K562 (cell line): ENCODE results near the gene SLC12A9. TPM values are rescaled to one million over a fixed set of nuclear protein-coding genes. Genes with fewer than 3 reads are reported as not detected.

Experiments
- ARID2 ChIP-seq: fragments of 450-650 bp; IDR thresholded peaks from 2 replicates; pipeline ENCODE4 v1.6.1; 2017; ENCODE audit warnings: antibody characterized with exemption, mild to moderate bottlenecking
- ATF2 ChIP-seq: sonication (generic); formaldehyde crosslinking; IDR thresholded peaks from 2 replicates; pipeline ENCODE4 v1.8.1; 2022; ENCODE audit warnings: missing genetic modification reagents
- BRF2 ChIP-seq: IDR thresholded peaks from 3 replicates; pipeline ENCODE4 v1.6.1; 2011; ENCODE audit warnings: borderline replicate concordance, mild to moderate bottlenecking; ENCODE audit not compliant: insufficient read length, insufficient read depth
- EGR1 ChIP-seq: fragments of 450-650 bp; conservative IDR thresholded peaks from 2 replicates; pipeline ENCODE4 v1.6.1; 2017; ENCODE audit warnings: mild to moderate bottlenecking
- GTF2B ChIP-seq: IDR thresholded peaks from 2 replicates; pipeline ENCODE4 v1.6.1; 2011; ENCODE audit not compliant: insufficient read length; ENCODE audit errors: extremely low read depth
- ILK ChIP-seq: fragments of 450-650 bp; IDR thresholded peaks from 2 replicates; pipeline ENCODE4 v1.6.1; 2016; ENCODE audit warnings: missing genetic modification characterization, low read depth, mild to moderate bottlenecking, missing compliant biosample characterization, moderate library complexity, borderline replicate concordance
- KDM4B ChIP-seq, 2 experiments: fragments of 450-650 bp in 1 of 2; sonication (generic) in 1 of 2; IDR thresholded peaks; 2 replicates each; pipeline ENCODE4 v1.6.1; 2016 to 2017; ENCODE audit warnings: borderline replicate concordance in 2 of 2, antibody characterized with exemption in 1 of 2, low read depth in 1 of 2, mild to moderate bottlenecking in 1 of 2
- MAFG ChIP-seq: fragments of 450-650 bp; conservative IDR thresholded peaks from 2 replicates; pipeline ENCODE4 v1.6.1; 2016; ENCODE audit warnings: missing genetic modification characterization, missing compliant biosample characterization
- MAZ ChIP-seq, 2 experiments: fragments of 450-650 bp in 1 of 2; sonication (generic) in 1 of 2; formaldehyde crosslinking; IDR thresholded peaks in 1 of 2; conservative IDR thresholded peaks in 1 of 2; 2 replicates each; pipeline versions ENCODE4 v1.4.0 to v1.5.0; 2020; ENCODE audit warnings: mild to moderate bottlenecking in 1 of 2, missing genetic modification reagents in 1 of 2
- RAD21 ChIP-seq, 2 experiments: fragments of 250-450 bp in 1 of 2; fragments of 450-650 bp in 1 of 2; sonication (Bioruptor Pico) in 1 of 2; formaldehyde crosslinking in 1 of 2; IDR thresholded peaks in 1 of 2; conservative IDR thresholded peaks in 1 of 2; 2 replicates each; pipeline versions ENCODE4 v1.4.0 to v1.8.0; 2020 to 2022; ENCODE audit warnings: mild to moderate bottlenecking in 2 of 2, moderate library complexity in 1 of 2
- RBM14 ChIP-seq: fragments of 200-400 bp; formaldehyde crosslinking; IDR thresholded peaks from 2 replicates; pipeline ENCODE4 v1.6.1; 2018; ENCODE audit warnings: low read depth, mild to moderate bottlenecking, low read length, moderate library complexity, borderline replicate concordance; ENCODE audit not compliant: insufficient read depth
- STAT5A ChIP-seq: IDR thresholded peaks from 2 replicates; pipeline ENCODE4 v1.6.1; 2012; ENCODE audit warnings: low read length, inconsistent platforms, borderline replicate concordance
- TCF15 ChIP-seq: fragments of 250-450 bp; sonication (Bioruptor Pico); IDR thresholded peaks from 2 replicates; pipeline ENCODE4 v1.8.0; 2022; ENCODE audit warnings: moderate library complexity, mild to moderate bottlenecking, inconsistent platforms
- XRCC5 ChIP-seq: fragments of 200-400 bp; formaldehyde crosslinking; IDR thresholded peaks from 2 replicates; pipeline ENCODE4 v1.6.1; 2017; ENCODE audit warnings: low read depth, mild to moderate bottlenecking, low read length
- ZFP30 ChIP-seq: fragments of 250-450 bp; sonication (Bioruptor Pico); IDR thresholded peaks from 2 replicates; pipeline ENCODE4 v1.8.0; 2022; ENCODE audit warnings: moderate library complexity, mild to moderate bottlenecking, inconsistent platforms, borderline replicate concordance
- ZNF263 ChIP-seq: sonication (generic); formaldehyde crosslinking; IDR thresholded peaks from 2 replicates; pipeline ENCODE4 v1.8.0; 2022; ENCODE audit warnings: mild to moderate bottlenecking, missing genetic modification reagents, borderline replicate concordance
- ZNF280A ChIP-seq: fragments of 450-650 bp; IDR thresholded peaks from 2 replicates; pipeline ENCODE4 v1.6.1; 2018; ENCODE audit warnings: mild to moderate bottlenecking, low read depth; ENCODE audit not compliant: partially characterized antibody
- ZNF449 ChIP-seq: fragments of 250-450 bp; sonication (Bioruptor Pico); IDR thresholded peaks from 2 replicates; pipeline ENCODE4 v1.8.0; 2022; ENCODE audit warnings: moderate library complexity, mild to moderate bottlenecking, inconsistent platforms
- polyA plus RNA-seq, 8 experiments: library from polyadenylated mRNA; depleted of rRNA in 4 of 8; stranded (reverse) in 5 of 8; unstranded in 3 of 8; fragments of >200 nt; fragmentation: Nextera tagmentation in 2 of 8; fragmentation: Illumina TruSeq in 1 of 8; extraction: Ambion mirVana in 2 of 8; extraction: Trizol in 1 of 8; gene quantifications; 2 replicates each; pipeline versions ENCODE4 v1.2.1 to v1.2.3, GENCODE V29; 2011 to 2014; ENCODE audit warnings: inconsistent platforms in 1 of 8, missing spikeins in 1 of 8
- total RNA-seq, 7 experiments: library from RNA; depleted of rRNA in 6 of 7; stranded (reverse); fragments of >200 nt in 6 of 7; fragmentation: Illumina TruSeq in 2 of 7; extraction: Trizol in 2 of 7; gene quantifications; 2 replicates each; pipeline versions ENCODE4 v1.2.1 to v1.2.3, GENCODE V29; 2011 to 2021; ENCODE audit warnings: low replicate concordance in 1 of 7

The SLC12A9 gene
- total and polyA plus RNA-seq, 9 of the 15 experiments (the other 6 are each of a cell fraction or from before 2014, with no cell fraction given), result 0.06 to 20.2 (median 10.7) TPM

- TF ChIP-seq ZNF280A, result no peak
- TF ChIP-seq STAT5A, result no peak
- 0 out of 4 replicates have a peak, but pooled peaks of 1 of the 2 experiments have one; percentile 42 for TF ChIP-seq KDM4B (IDR thresholded peaks at IDR 0.05; ENCODE audit: borderline replicate concordance in 2 of 2, low read depth in 1 of 2)
- TF ChIP-seq EGR1, result peak; percentile 94
- no peak for TF ChIP-seq GTF2B
- no peak for TF ChIP-seq ATF2
- no peak for TF ChIP-seq ZFP30 (CRISPR knock-in tag)
- TF ChIP-seq MAZ (CRISPR knock-in tag; conservative IDR thresholded peaks at IDR 0.05 in 1 of 2, IDR thresholded peaks at IDR 0.05 in 1 of 2), result peak; percentile 42 to 78; a peak in 2 of 4 replicates
- no peak for TF ChIP-seq BRF2
- TF ChIP-seq MAFG (tag), result no peak
- TF ChIP-seq TCF15, result no peak
- TF ChIP-seq ARID2, result peak; percentile 48; the same call in 1 of the 2 replicates
- TF ChIP-seq ZNF263, result no peak
- no peak for TF ChIP-seq ILK (tag)
- TF ChIP-seq XRCC5, result 0 out of 2 replicates have a peak, but pooled peaks have one; percentile 49
- TF ChIP-seq RAD21 (CRISPR knock-in tag; conservative IDR thresholded peaks at IDR 0.05 in 1 of 2, IDR thresholded peaks at IDR 0.05 in 1 of 2), result peak; percentile 68 to 88
- 0 out of 2 replicates have a peak, but pooled peaks have one; percentile 92 for TF ChIP-seq RBM14
- TF ChIP-seq ZNF449 (CRISPR knock-in tag), result no peak
Observed at GRCh38 chr7:100894860-100895700, 42.6 kb downstream of the SLC12A9 start (continued).
